Erythroblast (primary cell): ENCODE measurements around the gene RIN3.
"Not testable (repeated sequence)": the region's sequence is repeated elsewhere in the genome, so short reads cannot be mapped to it uniquely, and the experiment has no call there.

Source experiments
- DNase-seq, 2 experiments: peaks; one replicate each; lab custom pipeline; 2025; lab: John Stamatoyannopoulos, UW
- GATA1 ChIP-seq: IDR thresholded peaks from 2 replicates; pipeline ENCODE4 v1.6.1; 2011; ENCODE audit warnings: low read depth, mild to moderate bottlenecking, control low read depth, low read length, moderate library complexity
- POLR2A ChIP-seq: IDR thresholded peaks from 2 replicates; pipeline ENCODE4 v1.6.1; 2011; ENCODE audit warnings: mild to moderate bottlenecking, low read length

Gene RIN3

GRCh38 chr14:92632546-92633273 is 119.1 kb downstream of the RIN3 start:
- no peak for DNase-seq
- TF ChIP-seq POLR2A: no peak
- no peak for TF ChIP-seq GATA1

GRCh38 chr14:92633274-92633616 is 119.7 kb downstream of the RIN3 start:
- no peak for TF ChIP-seq GATA1
- TF ChIP-seq POLR2A: no peak
- no peak for DNase-seq

- TF ChIP-seq GATA1 (no peak), POLR2A (no peak)
- DNase-seq: no peak
These were observed 120.1 kb downstream of the RIN3 start for GRCh38 chr14:92633724-92634123.

GRCh38 chr14:92635031-92635430 is 121.5 kb downstream of the RIN3 start:
- TF ChIP-seq POLR2A: no peak
- no peak for TF ChIP-seq GATA1
- no peak for DNase-seq

- no peak for DNase-seq
- no peak for TF ChIP-seq GATA1
- TF ChIP-seq POLR2A: no peak
These were observed 122.3 kb downstream of the RIN3 start for GRCh38 chr14:92635896-92636295.

DNA sequence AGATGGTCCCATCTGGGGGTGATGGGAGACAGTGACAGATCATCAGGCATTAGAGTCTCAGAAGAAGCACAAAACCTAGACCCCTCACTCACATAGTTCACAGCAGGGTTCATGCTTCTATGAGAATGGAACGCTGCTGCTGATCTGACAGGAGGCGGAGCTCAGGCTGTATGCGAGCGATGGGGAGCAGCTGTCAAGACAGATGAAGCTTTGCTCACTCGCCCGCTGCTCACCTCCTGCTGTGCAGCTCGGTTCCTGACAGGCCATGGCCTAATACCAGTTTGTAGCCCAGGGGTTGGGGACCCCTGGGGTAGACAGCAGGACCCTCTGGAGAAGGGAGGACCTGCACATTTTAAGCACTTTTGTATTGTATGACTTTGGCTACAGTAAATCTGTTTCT is 123.6 kb downstream of the RIN3 start:
- DNase-seq: no peak
- TF ChIP-seq GATA1 (no peak), POLR2A (no peak)

DNA sequence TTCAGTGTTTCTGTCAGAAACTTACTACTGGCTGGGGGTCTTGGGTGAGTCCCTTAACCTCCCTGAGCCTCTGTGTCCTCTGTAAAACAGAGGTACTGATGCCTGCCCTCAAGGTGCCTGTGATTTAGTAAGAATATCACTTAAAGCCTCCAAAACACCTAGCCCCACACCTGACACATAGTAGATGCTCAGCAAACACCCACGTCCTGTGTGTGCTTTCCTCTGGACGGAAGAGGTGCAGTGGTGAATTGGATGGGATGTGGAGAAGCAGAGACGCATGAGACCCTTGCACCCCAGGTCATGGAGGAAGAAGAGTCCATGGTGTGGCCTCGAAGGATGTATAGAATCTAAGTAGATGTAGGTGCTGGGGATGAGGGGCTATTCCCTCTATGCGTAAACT is 124.3 kb downstream of the RIN3 start:
- no peak for DNase-seq
- TF ChIP-seq GATA1 (no peak), POLR2A (no peak)

DNA sequence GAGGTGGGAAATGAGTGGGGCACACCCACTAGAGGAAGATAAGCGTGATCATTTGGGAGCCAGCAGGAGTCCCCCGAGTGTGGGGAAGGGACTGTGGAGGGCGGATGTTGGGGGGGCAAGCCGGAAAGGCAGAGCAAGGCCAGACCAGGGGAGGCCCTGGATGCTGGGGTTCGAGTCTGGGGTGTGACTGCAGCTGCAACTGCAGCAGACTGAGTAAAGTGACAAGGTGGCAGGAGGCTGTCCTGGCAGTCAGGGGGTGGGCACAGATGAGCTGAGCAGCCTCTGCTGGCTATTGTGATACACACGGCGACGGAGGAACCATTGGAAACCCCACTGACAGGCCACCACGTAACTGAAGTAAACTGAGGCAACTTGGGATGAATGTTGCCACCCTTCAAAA is 124.7 kb downstream of the RIN3 start:
- no peak for DNase-seq

DNA sequence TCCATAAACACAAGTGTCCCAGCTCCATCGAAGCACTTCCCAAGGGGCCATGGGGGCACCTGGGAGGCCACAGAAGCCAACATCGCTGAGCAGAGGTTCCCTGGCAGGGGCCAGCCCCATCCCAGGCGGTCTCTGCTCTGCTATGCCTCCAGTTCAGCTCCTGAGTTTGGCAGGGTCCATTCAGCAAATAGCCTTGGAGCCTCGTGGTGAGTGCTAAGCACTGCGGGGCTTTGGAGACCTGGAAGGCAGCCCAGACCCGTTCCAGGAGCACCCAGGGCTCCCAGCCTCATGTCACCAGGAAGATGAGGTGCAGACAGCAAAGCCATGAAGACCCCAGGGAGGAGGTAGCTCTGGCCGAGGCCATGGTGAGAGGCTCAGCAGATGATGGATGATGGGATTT is 125.3 kb downstream of the RIN3 start:
- no peak for DNase-seq
- TF ChIP-seq GATA1 (no peak), POLR2A (no peak)

More for the DNA sequence above, 124.7 kb downstream of the RIN3 start:
- TF ChIP-seq GATA1 (no peak), POLR2A (no peak)

DNA sequence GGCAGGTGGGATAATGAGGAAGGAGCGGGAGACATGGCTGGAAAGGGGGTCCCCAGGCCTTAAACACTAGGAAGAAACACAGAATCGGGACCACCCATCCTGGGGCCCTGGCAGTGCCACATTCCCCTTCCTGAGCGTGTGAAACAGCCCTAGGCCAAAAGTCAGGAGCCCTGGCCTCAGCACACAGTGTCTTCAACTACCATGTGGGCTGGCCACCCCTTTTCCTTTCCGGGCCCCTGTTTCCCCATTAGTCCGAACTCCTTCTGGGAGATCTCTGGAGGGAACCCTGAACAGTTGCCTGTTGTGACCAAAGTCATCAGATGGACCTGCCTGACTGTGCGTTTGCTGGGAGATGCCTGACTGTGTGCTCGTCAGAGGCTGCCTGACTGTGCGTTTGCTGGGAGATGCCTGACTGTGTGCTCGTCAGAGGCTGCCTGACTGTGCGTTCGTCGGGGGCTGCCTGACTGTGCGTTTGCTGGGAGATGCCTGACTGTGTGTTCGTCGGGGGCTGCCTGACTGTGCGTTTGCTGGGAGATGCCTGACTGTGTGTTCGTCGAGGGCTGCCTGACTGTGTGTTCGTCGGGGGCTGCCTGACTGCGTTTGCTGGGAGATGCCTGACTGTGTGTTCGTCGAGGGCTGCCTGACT is 126.0 kb downstream of the RIN3 start:
- DNase-seq: not testable (repeated sequence)

DNA sequence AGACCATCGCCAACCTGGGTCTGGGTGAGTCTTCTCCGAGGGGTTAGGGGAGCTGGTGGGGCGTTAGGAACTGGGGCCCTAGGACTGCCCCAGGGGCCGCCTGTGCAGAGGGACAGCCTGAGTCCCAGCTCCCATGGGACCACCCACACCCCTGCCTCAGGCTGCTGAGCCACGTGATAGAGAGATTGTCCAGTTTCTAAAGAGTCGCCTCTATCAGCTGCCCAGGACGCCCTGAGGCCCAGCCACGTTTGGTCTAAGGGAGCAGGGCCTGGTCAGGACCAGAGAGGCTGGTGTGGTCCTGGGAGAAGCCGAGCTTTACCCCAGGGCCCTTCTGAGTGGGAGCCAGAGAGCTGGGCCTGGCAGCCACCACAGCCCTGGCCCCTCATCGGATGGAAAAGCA is 127.7 kb downstream of the RIN3 start:
- no peak for DNase-seq
- TF ChIP-seq POLR2A (no peak), GATA1 (no peak)

DNA sequence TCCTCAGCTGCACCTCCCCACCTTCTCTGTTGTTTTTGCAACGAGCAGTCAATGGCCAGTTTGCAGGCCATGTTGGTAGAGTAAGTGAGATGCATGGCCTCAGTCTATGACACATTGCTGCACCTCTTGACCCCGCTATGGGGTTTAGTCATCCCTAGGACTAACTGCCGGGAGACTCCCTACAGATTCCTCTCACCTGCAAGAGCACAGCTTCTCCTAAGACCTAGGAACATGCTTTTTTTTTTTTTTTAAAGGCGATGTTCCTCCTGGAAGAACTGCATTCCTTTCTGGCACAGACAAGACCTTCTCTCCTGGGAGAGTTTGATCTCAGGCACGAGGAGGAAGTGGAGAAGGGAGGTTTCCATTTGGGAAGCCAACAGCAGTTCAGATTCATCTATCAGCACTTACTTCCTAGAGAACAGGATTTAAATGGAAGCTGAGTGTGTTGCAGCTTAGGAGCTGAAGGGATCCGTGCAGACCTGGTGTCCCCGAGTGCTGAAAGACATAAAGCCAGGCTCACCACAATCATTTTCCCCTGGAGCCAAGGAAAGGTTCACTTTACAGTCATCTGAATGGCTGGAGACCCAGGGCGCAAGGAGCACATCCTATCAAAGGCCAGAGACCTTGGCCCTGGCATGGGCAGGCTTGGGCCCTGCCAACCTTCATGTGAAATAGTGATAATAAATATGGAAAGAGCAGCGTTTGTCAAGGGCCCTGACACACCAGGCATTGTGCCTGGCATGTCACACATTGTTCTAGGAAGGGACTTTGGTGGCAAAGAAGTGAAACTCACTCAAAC is 130.8 kb downstream of the RIN3 start:
- TF ChIP-seq POLR2A: no peak
- no peak for TF ChIP-seq GATA1
- no peak for DNase-seq

- no peak for TF ChIP-seq GATA1
- no peak for DNase-seq
These were observed 131.5 kb downstream of the RIN3 start for GRCh38 chr14:92644970-92645515.
